ENCODE measurements around the gene AHNAK2.

DNA sequence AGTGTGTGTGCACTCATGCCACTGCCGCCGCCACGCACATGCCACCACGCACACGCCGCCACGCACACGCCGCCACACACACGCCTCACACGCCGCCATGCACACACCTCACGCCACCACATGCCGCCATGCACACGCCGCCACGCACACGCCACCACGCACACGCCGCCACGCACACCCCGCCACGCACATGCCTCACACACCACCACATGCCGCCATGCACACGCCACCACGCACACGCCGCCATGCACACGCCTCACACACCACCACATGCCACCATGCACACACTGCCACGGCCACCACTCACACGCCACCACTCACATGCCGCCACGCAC lies 13.7 kb upstream of the AHNAK2 start:
- TF ChIP-seq GATA2 (IDR thresholded peaks at IDR 0.05; ENCODE audit: low read depth, low read length) = no peak
- TF ChIP-seq GATA3 (IDR thresholded peaks at IDR 0.05; ENCODE audit: low read depth, low read length) = no peak
